K562 (cell line): ENCODE measurements around the gene KCNK10. TPM values are rescaled to one million over a fixed set of nuclear protein-coding genes. Genes with fewer than 3 reads are reported as not detected.

ENCODE experiments used
- ATAC-seq: fragments of 200-7000 bp; cut with Tn5 transposase; 3 replicates; pipeline ENCODE4 v1.9.1; 2020; ENCODE audit warnings: moderate library complexity
- BruUV-seq: library from RNA; stranded (reverse); fragments of 400-500 nt; replicated peaks from 2 replicates; lab custom pipeline; 2021; lab: Mats Ljungman, UMichigan
- CTCF ChIA-PET: fragments of 300-600 bp; formaldehyde crosslinking; extraction: SDS; loops from one replicate; lab custom pipeline; 2021; ENCODE audit warnings: low intra/inter-chr PET ratio; lab: Yijun Ruan, JAX
- POLR2A ChIA-PET: fragments of 300-600, 350-650 bp; sonication (Branson Sonifier 250); formaldehyde crosslinking; extraction: SDS; loops from one replicate; lab custom pipeline; 2021; ENCODE audit warnings: antibody characterized with exemption, inconsistent platforms; lab: Yijun Ruan, JAX
- DNase-seq, 4 experiments: peaks; one replicate each; pipeline versions ENCODE4 v3.0.0 to v3.0.0-alpha.2; 2011 to 2018; ENCODE audit warnings: low spot score in 3 of 4, mixed read lengths in 3 of 4; ENCODE audit errors: extremely low read depth in 1 of 4
- FAIRE-seq: peaks from 2 replicates; lab custom pipeline; 2011; peaks lifted over from hg19 to GRCh38; lab: Jason Lieb, UNC
- H2AFZ ChIP-seq: 2 replicates; pipeline ENCODE4 v1.6.0; 2011; ENCODE audit warnings: low read depth, low read length, control low read depth, inconsistent platforms
- H3K27ac ChIP-seq: fragments of 200-600 bp; 3 replicates; pipeline ENCODE4 v1.8.0; 2011; ENCODE audit warnings: low read depth, mild to moderate bottlenecking, control low read depth, inconsistent platforms, low read length, moderate library complexity, mixed read lengths; ENCODE audit errors: extremely low read depth
- H3K27me3 ChIP-seq, 2 experiments: fragments of 300-600 bp in 1 of 2; 2 replicates in 1 of 2; 3 replicates in 1 of 2; pipeline versions ENCODE4 v1.6.0 to v1.8.0; 2011; ENCODE audit warnings: inconsistent platforms in 2 of 2, low read length in 2 of 2, mild to moderate bottlenecking in 1 of 2, mixed read lengths in 1 of 2, moderate library complexity in 1 of 2; ENCODE audit not compliant: control insufficient read depth in 2 of 2, insufficient read depth in 2 of 2
- H3K36me3 ChIP-seq: fragments of 300-600 bp; 3 replicates; pipeline ENCODE4 v1.8.0; 2011; ENCODE audit warnings: mild to moderate bottlenecking, low read length, inconsistent platforms; ENCODE audit not compliant: control insufficient read depth, insufficient read depth
- H3K4me1 ChIP-seq, 2 experiments: fragments of 200-600 bp in 1 of 2; replicated peaks in 1 of 2; 2 replicates in 1 of 2; 3 replicates in 1 of 2; pipeline versions ENCODE4 v1.5.1 to v1.8.0; 2011; ENCODE audit warnings: inconsistent platforms in 2 of 2, low read length in 2 of 2, mild to moderate bottlenecking in 1 of 2, mixed read lengths in 1 of 2, moderate library complexity in 1 of 2; ENCODE audit not compliant: control insufficient read depth in 2 of 2, insufficient read depth in 2 of 2
- H3K4me2 ChIP-seq: 2 replicates; pipeline ENCODE4 v1.6.1; 2011; ENCODE audit warnings: low read length, control low read depth, inconsistent platforms, mixed read lengths; ENCODE audit not compliant: insufficient read depth
- H3K4me3 ChIP-seq: fragments of 200-600 bp; sonication (generic), shearing (Covaris generic); 2 replicates; pipeline ENCODE4 v1.5.1; 2016; ENCODE audit warnings: control low read depth, inconsistent platforms
- H3K79me2 ChIP-seq: fragments of 200-600 bp; 3 replicates; pipeline ENCODE4 v1.8.0; 2011; ENCODE audit warnings: low read length, inconsistent platforms; ENCODE audit not compliant: control insufficient read depth, insufficient read depth
- H3K9ac ChIP-seq, 2 experiments: 2 replicates each; pipeline versions ENCODE4 v1.6.0 to v1.6.1; 2011; ENCODE audit warnings: low read depth in 2 of 2, low read length in 2 of 2, control low read depth in 1 of 2, inconsistent platforms in 1 of 2, mild to moderate bottlenecking in 1 of 2, mixed read lengths in 1 of 2; ENCODE audit not compliant: insufficient read depth in 1 of 2
- H3K9me1 ChIP-seq: one replicate; pipeline ENCODE4 v1.6.0; 2011; ENCODE audit warnings: inconsistent platforms, mild to moderate bottlenecking, low read length, moderate library complexity; ENCODE audit not compliant: control insufficient read depth, insufficient read depth
- H3K9me3 ChIP-seq: replicated peaks from 2 replicates; pipeline ENCODE4 v1.5.1; 2011; ENCODE audit warnings: low read depth, low read length, inconsistent platforms; ENCODE audit not compliant: control insufficient read depth, insufficient read depth
- H4K20me1 ChIP-seq: replicated peaks from 2 replicates; pipeline ENCODE4 v1.6.1; 2011; ENCODE audit warnings: low read length, inconsistent platforms, mixed read lengths; ENCODE audit not compliant: control insufficient read depth, insufficient read depth
- CBX8 ChIP-seq: fragments of 200-600 bp; sonication (generic); IDR thresholded peaks from 2 replicates; pipeline ENCODE4 v1.6.1; 2012; ENCODE audit warnings: borderline replicate concordance, mixed run types, low read depth, mild to moderate bottlenecking, moderate library complexity, mixed read lengths, low read length, control low read depth, inconsistent platforms; ENCODE audit not compliant: poor library complexity, severe bottlenecking; ENCODE audit errors: extremely low read depth
- CREB1 ChIP-seq, 2 experiments: sonication (generic) in 1 of 2; formaldehyde crosslinking in 1 of 2; IDR thresholded peaks; 2 replicates each; pipeline versions ENCODE4 v1.6.1 to v1.8.0; 2012 to 2022; ENCODE audit warnings: inconsistent platforms in 1 of 2, mild to moderate bottlenecking in 1 of 2, missing genetic modification reagents in 1 of 2, moderate library complexity in 1 of 2
- FOXJ2 ChIP-seq: fragments of 200-800 bp; sonication (Bioruptor generic); IDR thresholded peaks from 2 replicates; pipeline ENCODE4 v1.6.1; 2016; ENCODE audit warnings: missing genetic modification characterization, missing compliant biosample characterization
- IFI16 ChIP-seq: fragments of 250-450 bp; sonication (Bioruptor Pico); IDR thresholded peaks from 2 replicates; pipeline ENCODE4 v2.1.2; 2022; ENCODE audit warnings: mild to moderate bottlenecking, inconsistent platforms
- KLF10 ChIP-seq: fragments of 250-450 bp; sonication (Bioruptor Pico); IDR thresholded peaks from 2 replicates; pipeline ENCODE4 v1.6.1; 2021; ENCODE audit warnings: matching md5 sums
- LCOR ChIP-seq: sonication (generic); formaldehyde crosslinking; IDR thresholded peaks from 2 replicates; pipeline ENCODE4 v1.8.0; 2022; ENCODE audit warnings: mild to moderate bottlenecking, missing genetic modification reagents
- NFE2 ChIP-seq: IDR thresholded peaks from 2 replicates; pipeline ENCODE4 v1.6.1; 2014; ENCODE audit warnings: antibody characterized with exemption, low read depth
- NR2C1 ChIP-seq, 2 experiments: fragments of 450-650 bp; IDR thresholded peaks; 2 replicates each; pipeline ENCODE4 v1.6.1; 2017; ENCODE audit warnings: mild to moderate bottlenecking in 2 of 2, antibody characterized with exemption in 1 of 2, inconsistent platforms in 1 of 2, missing compliant biosample characterization in 1 of 2, missing genetic modification characterization in 1 of 2
- NUFIP1 ChIP-seq: fragments of 450-650 bp; IDR thresholded peaks from 2 replicates; pipeline ENCODE4 v1.6.1; 2018; ENCODE audit not compliant: partially characterized antibody
- SMAD4 ChIP-seq: fragments of 250-450 bp; sonication (Bioruptor Pico); conservative IDR thresholded peaks from 2 replicates; pipeline ENCODE4 v1.8.0; 2021; ENCODE audit warnings: inconsistent platforms, mild to moderate bottlenecking, moderate library complexity
- THRAP3 ChIP-seq: fragments of 450-650 bp; IDR thresholded peaks from 2 replicates; pipeline ENCODE4 v1.6.1; 2016; ENCODE audit warnings: mild to moderate bottlenecking, inconsistent platforms, borderline replicate concordance
- ZKSCAN3 ChIP-seq: fragments of 250-450 bp; sonication (Bioruptor Pico); IDR thresholded peaks from 2 replicates; pipeline ENCODE4 v1.4.0; 2020
- ZNF436 ChIP-seq: fragments of 250-450, 450-650 bp; sonication (Bioruptor Pico); formaldehyde crosslinking; IDR thresholded peaks from 2 replicates; pipeline ENCODE4 v1.7.0; 2020; ENCODE audit warnings: mild to moderate bottlenecking
- ZNF707 ChIP-seq: fragments of 250-450 bp; sonication (Bioruptor Pico); conservative IDR thresholded peaks from 2 replicates; pipeline ENCODE4 v1.8.0; 2022; ENCODE audit warnings: inconsistent platforms, mild to moderate bottlenecking, moderate library complexity
- ZNF717 ChIP-seq: fragments of 250-450 bp; sonication (Bioruptor Pico); IDR thresholded peaks from 2 replicates; pipeline ENCODE4 v1.5.0; 2021
- ZNF75A ChIP-seq: fragments of 450-650 bp; formaldehyde crosslinking; IDR thresholded peaks from 2 replicates; pipeline ENCODE4 v1.4.0; 2020; ENCODE audit warnings: mild to moderate bottlenecking
- ZNF766 ChIP-seq: fragments of 200-800 bp; sonication (Bioruptor generic); conservative IDR thresholded peaks from 2 replicates; pipeline ENCODE4 v1.6.1; 2016; ENCODE audit warnings: missing genetic modification characterization, missing compliant biosample characterization
- WGBS: fragments of 100-300 bp; shearing (Covaris generic); methylation state at CpG from one replicate; pipeline ENCODE4 v1.1.6; 2016; ENCODE audit warnings: low coverage, mixed read lengths; ENCODE audit not compliant: insufficient coverage; ENCODE audit errors: missing lambda C conversion rate; 5-methylcytosine and 5-hydroxymethylcytosine counted together
- in situ Hi-C: fragments of 300-500 bp; cut with MboI; formaldehyde crosslinking; loops from 4 replicates; pipeline ENCODE4 v1.15.0; 2018; ENCODE audit warnings: inconsistent platforms, mixed read lengths
- intact Hi-C: fragments of 100-400 bp; cut with micrococcal nuclease; formaldehyde crosslinking; loops from 2 replicates; pipeline ENCODE4 v1.14.2; 2022
- polyA plus RNA-seq, 8 experiments: library from polyadenylated mRNA; depleted of rRNA in 4 of 8; stranded (reverse) in 5 of 8; unstranded in 3 of 8; fragments of >200 nt; fragmentation: Nextera tagmentation in 2 of 8; fragmentation: Illumina TruSeq in 1 of 8; extraction: Ambion mirVana in 2 of 8; extraction: Trizol in 1 of 8; gene quantifications; 2 replicates each; pipeline versions ENCODE4 v1.2.1 to v1.2.3, GENCODE V29; 2011 to 2014; ENCODE audit warnings: inconsistent platforms in 1 of 8, missing spikeins in 1 of 8
- total RNA-seq, 7 experiments: library from RNA; depleted of rRNA in 6 of 7; stranded (reverse); fragments of >200 nt in 6 of 7; fragmentation: Illumina TruSeq in 2 of 7; extraction: Trizol in 2 of 7; gene quantifications; 2 replicates each; pipeline versions ENCODE4 v1.2.1 to v1.2.3, GENCODE V29; 2011 to 2021; ENCODE audit warnings: low replicate concordance in 1 of 7
- TF ChIP-seq, protein P1 (sequence below): fragments of 450-650 bp; formaldehyde crosslinking; IDR thresholded peaks from 2 replicates; pipeline ENCODE4 v1.4.0; 2022; ENCODE audit warnings: missing genetic modification characterization

Gene KCNK10
- total and polyA plus RNA-seq, 9 of the 15 experiments (the other 6 are each of a cell fraction or from before 2014, with no cell fraction given) = not detected

DNA sequence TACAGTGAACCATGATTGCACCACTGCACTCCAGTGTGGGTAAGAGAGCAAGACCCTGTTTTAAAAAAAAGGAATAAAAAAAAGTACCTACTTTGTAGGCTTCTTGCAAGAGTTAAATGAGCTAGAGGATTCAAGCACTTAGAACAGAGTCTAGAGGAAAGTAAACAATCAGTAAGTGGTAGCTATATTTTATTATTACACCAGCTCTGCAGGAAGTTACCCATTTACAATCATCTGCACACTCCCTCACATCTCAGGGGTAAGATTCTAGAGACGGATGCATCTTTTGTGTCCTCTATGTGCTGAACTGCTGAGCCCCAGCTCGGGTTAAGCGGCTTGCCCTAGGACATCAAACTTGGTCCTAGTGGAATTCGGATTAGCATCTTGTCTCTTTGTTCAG, 67.3 kb downstream of the KCNK10 start:
- H3K4me1 ChIP-seq = no peaks in the 10 kb centered on the region; a peak in 1 of 5 replicates
- DNase-seq (no peak), ATAC-seq (no peak), FAIRE-seq (no peak)
- H3K27ac ChIP-seq = no peak overlapping the region
- CTCF ChIA-PET = no interaction called here
- H2AFZ ChIP-seq = no peak overlapping the region
- intact Hi-C loops (no loop called here), in situ Hi-C loops (no loop called here)
- H3K4me3 ChIP-seq = no peak overlapping the region
- no peaks in the 10 kb centered on the region for H3K36me3 ChIP-seq
- no peaks in the 10 kb centered on the region for H3K9me3 ChIP-seq
- H4K20me1 ChIP-seq = no peaks in the 10 kb centered on the region
- H3K9ac ChIP-seq = no peak overlapping the region
- POLR2A ChIA-PET = no interaction called here
- TF ChIP-seq THRAP3 = no peak
- no peaks in the 10 kb centered on the region; a peak in 2 of 5 replicates for H3K27me3 ChIP-seq
- H3K79me2 ChIP-seq = no peaks in the 10 kb centered on the region
- no peaks in the 10 kb centered on the region for H3K9me1 ChIP-seq
- WGBS = 0% methylated on average over 4 of the region's 4 CpGs
- H3K4me2 ChIP-seq = no peak overlapping the region
- BruUV-seq = no TSS peak

DNA sequence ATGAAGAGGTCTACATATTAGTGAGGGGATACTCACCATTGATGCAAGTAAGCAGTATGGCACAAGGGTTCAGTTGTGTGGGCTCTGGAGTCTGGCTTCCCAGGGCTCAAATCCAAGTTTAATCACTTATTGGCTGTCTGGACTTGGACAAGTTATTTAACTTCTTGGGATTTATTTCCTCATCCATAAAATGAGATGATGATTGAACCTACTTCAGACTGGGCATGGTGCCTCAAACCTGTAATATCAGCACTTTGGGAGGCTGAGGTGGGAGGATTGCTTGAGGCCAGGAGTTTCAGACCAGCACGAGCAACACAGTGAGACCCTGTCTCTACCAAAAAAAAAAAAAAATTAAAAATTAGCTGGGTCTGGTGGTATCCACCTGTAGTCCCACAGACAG, 67.9 kb downstream of the KCNK10 start:
- Histone ChIP-seq H3K4me1 (no peaks in the 10 kb centered on the region; a peak in 1 of 5 replicates), H3K9ac (no peak overlapping the region), H3K27me3 (no peaks in the 10 kb centered on the region; a peak in 2 of 5 replicates), H3K4me2 (no peak overlapping the region), H2AFZ (no peak overlapping the region), H3K27ac (no peak overlapping the region), H3K79me2 (no peaks in the 10 kb centered on the region), H3K9me3 (no peaks in the 10 kb centered on the region), H3K4me3 (no peak overlapping the region)
- ATAC-seq (no peak), FAIRE-seq (no peak)
- POLR2A ChIA-PET = no interaction called here
- BruUV-seq = no TSS peak
- WGBS = no CpG with 5 or more reads among the region's 1 CpG
- intact Hi-C loops = no loop called here
- CTCF ChIA-PET = no interaction called here
- in situ Hi-C loops = no loop called here
- TF ChIP-seq CBX8 (no peak), ZNF766 (CRISPR knock-in tag) (no peak), NUFIP1 (no peak), ZNF717 (no peak), SMAD4 (no peak), ZKSCAN3 (CRISPR knock-in tag) (no peak), LCOR (no peak), KLF10 (no peak), ZNF75A (CRISPR knock-in tag) (no peak), CREB1 (IDR thresholded peaks at IDR 0.05) (no peak), CREB1 (CRISPR knock-in tag; IDR thresholded peaks at IDR 0.05) (no peak), FOXJ2 (no peak), IFI16 (CRISPR knock-in tag) (no peak), ZNF707 (CRISPR knock-in tag) (no peak), NFE2 (no peak), NR2C1 (IDR thresholded peaks at IDR 0.05) (no peak), NR2C1 (tag; IDR thresholded peaks at IDR 0.05) (no peak), ZNF436 (no peak)
- TF ChIP-seq, protein P1, sequence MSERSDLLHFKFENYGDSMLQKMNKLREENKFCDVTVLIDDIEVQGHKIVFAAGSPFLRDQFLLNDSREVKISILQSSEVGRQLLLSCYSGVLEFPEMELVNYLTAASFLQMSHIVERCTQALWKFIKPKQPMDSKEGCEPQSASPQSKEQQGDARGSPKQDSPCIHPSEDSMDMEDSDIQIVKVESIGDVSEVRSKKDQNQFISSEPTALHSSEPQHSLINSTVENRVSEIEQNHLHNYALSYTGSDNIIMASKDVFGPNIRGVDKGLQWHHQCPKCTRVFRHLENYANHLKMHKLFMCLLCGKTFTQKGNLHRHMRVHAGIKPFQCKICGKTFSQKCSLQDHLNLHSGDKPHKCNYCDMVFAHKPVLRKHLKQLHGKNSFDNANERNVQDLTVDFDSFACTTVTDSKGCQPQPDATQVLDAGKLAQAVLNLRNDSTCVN (CRISPR knock-in tag) = no peak
- TF ChIP-seq, all 486 proteins: peak for 0
- Histone ChIP-seq H3K36me3 (no peaks in the 10 kb centered on the region), H4K20me1 (no peaks in the 10 kb centered on the region), H3K9me1 (no peaks in the 10 kb centered on the region)
- no peak for DNase-seq
